ENCODE measurements around the gene FBXW9. TPM values are rescaled to one million over a fixed set of nuclear protein-coding genes. Genes with fewer than 3 reads are reported as not detected.
"Not testable (repeated sequence)": the region's sequence is repeated elsewhere in the genome, so short reads cannot be mapped to it uniquely, and the experiment has no call there.

FBXW9 gene
- polyA plus RNA-seq, 2 donors: 5.0 to 12.3 TPM

DNA sequence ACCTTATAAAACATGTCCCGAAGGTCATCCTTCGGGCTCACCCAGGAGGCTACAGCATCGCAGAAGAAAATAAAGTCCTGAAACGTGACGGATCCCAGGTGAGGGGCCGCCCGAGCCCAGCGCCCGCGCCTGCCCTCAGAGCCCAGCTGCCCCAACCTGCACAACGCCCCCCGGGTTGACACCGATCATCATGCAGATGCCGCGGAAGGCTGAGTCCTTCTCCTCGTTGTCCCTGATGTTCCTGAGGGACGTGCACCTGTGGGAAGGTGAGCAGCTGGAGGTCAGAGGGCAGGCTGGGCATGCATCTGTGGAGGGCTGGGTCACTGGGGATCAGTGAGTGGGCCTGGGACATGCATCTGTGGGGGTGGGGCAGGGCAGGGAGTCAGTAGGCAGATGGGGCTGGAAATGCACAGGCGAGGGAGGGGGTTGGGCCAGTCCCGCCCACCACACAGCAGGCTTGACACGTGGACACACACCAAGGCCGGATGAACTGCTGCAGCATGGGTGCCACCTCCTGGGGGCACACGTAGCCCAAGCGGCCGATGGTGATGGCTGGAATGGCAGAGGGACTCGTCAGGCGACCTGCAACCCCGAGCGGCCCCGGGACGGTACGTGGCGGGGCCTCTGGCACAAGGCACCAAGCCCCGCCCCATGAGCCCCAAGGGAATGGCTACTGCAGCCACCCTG lies 5.3 kb upstream of the FBXW9 start:
- Histone ChIP-seq H3K36me3 (ENCODE audit: control insufficient read depth in 2 of 2, insufficient read depth in 2 of 2, low read length in 1 of 2) (peaks cover 34 to 50% of the 10 kb centered on the region in 2 donors), H3K4me1 (ENCODE audit: control insufficient read depth in 2 of 2, insufficient read depth in 2 of 2, low read length in 1 of 2) (peaks cover 0 to 3% of the 10 kb centered on the region in 2 donors), H3K4me3 (ENCODE audit: low read depth in 1 of 2, low read length in 2 of 2) (no peak overlapping the region), H3K27ac (ENCODE audit: low read depth in 2 of 2, low read length in 1 of 2) (no peak overlapping the region), H3K27me3 (ENCODE audit: control insufficient read depth in 1 of 2, insufficient read depth in 2 of 2, low read length in 2 of 2) (no peaks in the 10 kb centered on the region), H3K9me3 (ENCODE audit: control insufficient read depth in 2 of 2, insufficient read depth in 1 of 2, low read depth in 1 of 2, low read length in 1 of 2) (no peaks in the 10 kb centered on the region)
- 88% methylated on average over 29 to 33 of the region's 33 CpGs for WGBS, 2 donors

- H3K4me3 ChIP-seq (ENCODE audit: low read depth in 1 of 2, low read length in 2 of 2): no peak overlapping the region
- H3K9me3 ChIP-seq (ENCODE audit: control insufficient read depth in 2 of 2, insufficient read depth in 1 of 2, low read depth in 1 of 2, low read length in 1 of 2): no peaks in the 10 kb centered on the region
- H3K27ac ChIP-seq (ENCODE audit: low read depth in 2 of 2, low read length in 1 of 2): no peak overlapping the region
- H3K36me3 ChIP-seq (ENCODE audit: control insufficient read depth in 2 of 2, insufficient read depth in 2 of 2, low read length in 1 of 2): peaks cover 18 to 27% of the 10 kb centered on the region in 2 donors
- 76 to 83% methylated on average over 6 of the region's 6 CpGs for WGBS, 2 donors
- H3K27me3 ChIP-seq (ENCODE audit: control insufficient read depth in 1 of 2, insufficient read depth in 2 of 2, low read length in 2 of 2): no peaks in the 10 kb centered on the region
- H3K4me1 ChIP-seq (ENCODE audit: control insufficient read depth in 2 of 2, insufficient read depth in 2 of 2, low read length in 1 of 2): peaks cover 5 to 8% of the 10 kb centered on the region in 2 donors
Measured at GRCh38 chr19:12698138-12698537, 1.7 kb upstream of the FBXW9 start.

- peaks cover 18 to 22% of the 10 kb centered on the region in 2 donors for H3K36me3 ChIP-seq (ENCODE audit: control insufficient read depth in 2 of 2, insufficient read depth in 2 of 2, low read length in 1 of 2)
Measured at GRCh38 chr19:12697425-12697824, 994 bp upstream of the FBXW9 start.

GRCh38 chr19:12695997-12696365 lies 450 bp downstream of the FBXW9 start:
- H3K27ac ChIP-seq (ENCODE audit: low read depth in 2 of 2, low read length in 1 of 2): no peak overlapping the region
- no peaks in the 10 kb centered on the region for H3K27me3 ChIP-seq (ENCODE audit: control insufficient read depth in 1 of 2, insufficient read depth in 2 of 2, low read length in 2 of 2)
- H3K36me3 ChIP-seq (ENCODE audit: control insufficient read depth in 2 of 2, insufficient read depth in 2 of 2, low read length in 1 of 2): peaks cover 7 to 9% of the 10 kb centered on the region in 2 donors
- peaks cover 5 to 8% of the 10 kb centered on the region in 2 donors for H3K4me1 ChIP-seq (ENCODE audit: control insufficient read depth in 2 of 2, insufficient read depth in 2 of 2, low read length in 1 of 2)
- peak overlapping the region; percentile 62 to 80 for H3K4me3 ChIP-seq (ENCODE audit: low read depth in 1 of 2, low read length in 2 of 2)
- H3K9me3 ChIP-seq (ENCODE audit: control insufficient read depth in 2 of 2, insufficient read depth in 1 of 2, low read depth in 1 of 2, low read length in 1 of 2): no peaks in the 10 kb centered on the region
- WGBS, 2 donors: 2 to 3% methylated on average over 33 to 36 of the region's 36 CpGs

More at GRCh38 chr19:12697425-12697824, 994 bp upstream of the FBXW9 start:
- H3K9me3 ChIP-seq (ENCODE audit: control insufficient read depth in 2 of 2, insufficient read depth in 1 of 2, low read depth in 1 of 2, low read length in 1 of 2); H3K27ac ChIP-seq (ENCODE audit: low read depth in 2 of 2, low read length in 1 of 2); H3K4me1 ChIP-seq (ENCODE audit: control insufficient read depth in 2 of 2, insufficient read depth in 2 of 2, low read length in 1 of 2); H3K27me3 ChIP-seq (ENCODE audit: control insufficient read depth in 1 of 2, insufficient read depth in 2 of 2, low read length in 2 of 2): not testable (repeated sequence)
- peak overlapping the region in 1 of 2 donors; percentile 62 for H3K4me3 ChIP-seq (ENCODE audit: low read depth in 1 of 2, low read length in 2 of 2)
- 95% methylated on average over 22 of the region's 22 CpGs for WGBS, 2 donors

DNA sequence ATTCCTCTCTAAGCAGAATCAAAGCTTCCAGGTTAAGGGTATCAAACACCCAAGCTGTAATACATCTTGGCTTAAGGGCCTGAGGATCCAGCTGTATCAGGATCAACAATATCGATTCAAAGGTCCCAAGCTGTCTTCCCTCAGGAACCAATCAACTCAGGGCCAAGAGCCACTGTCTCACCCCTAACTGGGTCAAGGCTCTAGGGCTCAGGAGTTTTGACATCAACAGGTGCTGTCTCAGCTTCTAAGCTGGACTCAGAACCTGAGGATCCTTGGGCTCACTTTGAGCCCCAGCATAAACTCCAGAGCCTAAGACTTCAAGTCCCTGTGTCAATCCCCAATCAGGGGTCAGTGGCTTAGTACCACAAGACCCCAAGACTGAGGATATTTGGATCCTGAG lies 917 bp downstream of the FBXW9 start:
- H3K27me3 ChIP-seq (ENCODE audit: control insufficient read depth in 1 of 2, insufficient read depth in 2 of 2, low read length in 2 of 2): no peaks in the 10 kb centered on the region
- H3K27ac ChIP-seq (ENCODE audit: low read depth in 2 of 2, low read length in 1 of 2): no peak overlapping the region
- peaks cover 2 to 5% of the 10 kb centered on the region in 2 donors for H3K36me3 ChIP-seq (ENCODE audit: control insufficient read depth in 2 of 2, insufficient read depth in 2 of 2, low read length in 1 of 2)
- 71 to 72% methylated on average over 1 of the region's 1 CpG for WGBS, 2 donors
- H3K4me3 ChIP-seq (ENCODE audit: low read depth in 1 of 2, low read length in 2 of 2): peak overlapping the region; percentile 62 to 80
- peaks cover 5 to 8% of the 10 kb centered on the region in 2 donors for H3K4me1 ChIP-seq (ENCODE audit: control insufficient read depth in 2 of 2, insufficient read depth in 2 of 2, low read length in 1 of 2)
- no peaks in the 10 kb centered on the region for H3K9me3 ChIP-seq (ENCODE audit: control insufficient read depth in 2 of 2, insufficient read depth in 1 of 2, low read depth in 1 of 2, low read length in 1 of 2)

GRCh38 chr19:12695096-12695495 lies 1.3 kb downstream of the FBXW9 start:
- Histone ChIP-seq H3K9me3 (ENCODE audit: control insufficient read depth in 2 of 2, insufficient read depth in 1 of 2, low read depth in 1 of 2, low read length in 1 of 2) (no peaks in the 10 kb centered on the region), H3K36me3 (ENCODE audit: control insufficient read depth in 2 of 2, insufficient read depth in 2 of 2, low read length in 1 of 2) (peaks cover 0 to 3% of the 10 kb centered on the region in 2 donors), H3K4me1 (ENCODE audit: control insufficient read depth in 2 of 2, insufficient read depth in 2 of 2, low read length in 1 of 2) (peaks cover 5 to 8% of the 10 kb centered on the region in 2 donors), H3K27ac (ENCODE audit: low read depth in 2 of 2, low read length in 1 of 2) (no peak overlapping the region), H3K4me3 (ENCODE audit: low read depth in 1 of 2, low read length in 2 of 2) (no peak overlapping the region), H3K27me3 (ENCODE audit: control insufficient read depth in 1 of 2, insufficient read depth in 2 of 2, low read length in 2 of 2) (no peaks in the 10 kb centered on the region)
- WGBS, 2 donors: 70 to 79% methylated on average over 2 of the region's 2 CpGs

GRCh38 chr19:12694641-12695040 lies 1.8 kb downstream of the FBXW9 start:
- no peaks in the 10 kb centered on the region for H3K9me3 ChIP-seq (ENCODE audit: control insufficient read depth in 2 of 2, insufficient read depth in 1 of 2, low read depth in 1 of 2, low read length in 1 of 2)
- H3K36me3 ChIP-seq (ENCODE audit: control insufficient read depth in 2 of 2, insufficient read depth in 2 of 2, low read length in 1 of 2): peaks cover 0 to 3% of the 10 kb centered on the region in 2 donors
- no peaks in the 10 kb centered on the region for H3K27me3 ChIP-seq (ENCODE audit: control insufficient read depth in 1 of 2, insufficient read depth in 2 of 2, low read length in 2 of 2)
- WGBS, 2 donors: 89 to 90% methylated on average over 16 of the region's 16 CpGs
- H3K4me3 ChIP-seq (ENCODE audit: low read depth in 1 of 2, low read length in 2 of 2): no peak overlapping the region
- no peak overlapping the region for H3K27ac ChIP-seq (ENCODE audit: low read depth in 2 of 2, low read length in 1 of 2)
- H3K4me1 ChIP-seq (ENCODE audit: control insufficient read depth in 2 of 2, insufficient read depth in 2 of 2, low read length in 1 of 2): peaks cover 5 to 8% of the 10 kb centered on the region in 2 donors

DNA sequence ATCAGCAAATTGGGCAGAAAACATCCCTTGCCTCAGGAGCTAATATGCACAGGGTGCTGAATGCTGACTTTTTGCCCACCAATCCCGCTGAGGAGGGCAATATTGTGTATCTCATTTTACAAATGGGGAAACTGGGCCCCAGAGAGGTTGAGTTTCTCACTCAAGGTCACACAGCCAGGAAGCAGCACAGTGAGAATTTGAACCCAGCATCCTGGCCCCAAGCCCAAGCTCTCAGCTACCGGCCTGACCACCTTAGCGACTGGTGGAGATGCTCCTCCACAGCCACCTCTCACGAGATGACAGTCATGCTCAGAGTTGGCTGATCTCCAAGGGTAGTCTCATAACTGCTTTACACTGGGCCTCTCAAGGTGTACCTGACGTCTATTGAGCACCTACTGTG lies 3.5 kb downstream of the FBXW9 start:
- Histone ChIP-seq H3K36me3 (ENCODE audit: control insufficient read depth in 2 of 2, insufficient read depth in 2 of 2, low read length in 1 of 2) (peaks cover 0 to 8% of the 10 kb centered on the region in 2 donors), H3K4me3 (ENCODE audit: low read depth in 1 of 2, low read length in 2 of 2) (no peak overlapping the region), H3K9me3 (ENCODE audit: control insufficient read depth in 2 of 2, insufficient read depth in 1 of 2, low read depth in 1 of 2, low read length in 1 of 2) (no peaks in the 10 kb centered on the region), H3K27ac (ENCODE audit: low read depth in 2 of 2, low read length in 1 of 2) (no peak overlapping the region), H3K4me1 (ENCODE audit: control insufficient read depth in 2 of 2, insufficient read depth in 2 of 2, low read length in 1 of 2) (peaks cover 5 to 8% of the 10 kb centered on the region in 2 donors), H3K27me3 (ENCODE audit: control insufficient read depth in 1 of 2, insufficient read depth in 2 of 2, low read length in 2 of 2) (no peaks in the 10 kb centered on the region)
- WGBS, 2 donors: 85 to 90% methylated on average over 5 of the region's 5 CpGs

DNA sequence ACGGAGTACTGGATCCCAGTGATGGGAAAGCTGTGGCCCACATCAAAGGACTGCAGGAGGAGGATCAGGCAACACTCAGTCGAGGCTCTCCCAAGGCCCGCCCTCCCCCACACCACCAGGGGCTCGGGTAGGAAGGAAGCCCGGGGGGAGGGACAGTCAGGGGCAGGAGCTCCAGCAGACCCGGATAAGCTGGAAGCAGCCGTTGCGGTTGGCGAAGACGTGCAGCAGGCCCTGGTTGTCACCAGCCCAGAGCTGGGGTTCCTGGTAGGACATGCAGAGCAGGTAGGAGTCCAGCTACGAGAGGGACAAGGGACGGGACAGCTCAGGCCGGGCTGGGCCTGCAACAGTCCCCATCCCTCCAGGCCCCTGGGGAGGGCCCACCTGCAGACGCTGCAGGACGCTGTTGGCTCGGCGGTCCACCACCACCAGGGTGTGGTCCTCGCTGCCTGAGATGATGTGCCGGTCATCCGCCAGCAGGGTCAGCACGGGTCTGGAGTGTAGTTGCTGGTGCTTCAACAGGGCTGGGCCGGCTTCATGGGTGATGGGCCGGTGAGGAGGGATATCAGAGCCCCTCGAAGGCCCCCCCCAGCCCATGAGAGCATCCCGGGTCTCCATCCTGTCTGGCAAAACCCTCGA lies 6.7 kb downstream of the FBXW9 start:
- Histone ChIP-seq H3K27ac (ENCODE audit: low read depth in 2 of 2, low read length in 1 of 2) (no peak overlapping the region), H3K4me1 (ENCODE audit: control insufficient read depth in 2 of 2, insufficient read depth in 2 of 2, low read length in 1 of 2) (no peaks in the 10 kb centered on the region), H3K36me3 (ENCODE audit: control insufficient read depth in 2 of 2, insufficient read depth in 2 of 2, low read length in 1 of 2) (peaks cover 0 to 9% of the 10 kb centered on the region in 2 donors), H3K27me3 (ENCODE audit: control insufficient read depth in 1 of 2, insufficient read depth in 2 of 2, low read length in 2 of 2) (no peaks in the 10 kb centered on the region), H3K4me3 (ENCODE audit: low read depth in 1 of 2, low read length in 2 of 2) (no peak overlapping the region), H3K9me3 (ENCODE audit: control insufficient read depth in 2 of 2, insufficient read depth in 1 of 2, low read depth in 1 of 2, low read length in 1 of 2) (no peaks in the 10 kb centered on the region)
- 79 to 80% methylated on average over 25 to 26 of the region's 26 CpGs for WGBS, 2 donors

GRCh38 chr19:12689012-12689411 lies 7.4 kb downstream of the FBXW9 start:
- no peak overlapping the region for H3K4me3 ChIP-seq (ENCODE audit: low read depth in 1 of 2, low read length in 2 of 2)
- WGBS, 2 donors: 86 to 91% methylated on average over 12 of the region's 12 CpGs
- no peaks in the 10 kb centered on the region for H3K4me1 ChIP-seq (ENCODE audit: control insufficient read depth in 2 of 2, insufficient read depth in 2 of 2, low read length in 1 of 2)
- H3K27ac ChIP-seq (ENCODE audit: low read depth in 2 of 2, low read length in 1 of 2): no peak overlapping the region
- H3K36me3 ChIP-seq (ENCODE audit: control insufficient read depth in 2 of 2, insufficient read depth in 2 of 2, low read length in 1 of 2): peaks cover 0 to 9% of the 10 kb centered on the region in 2 donors
- H3K9me3 ChIP-seq (ENCODE audit: control insufficient read depth in 2 of 2, insufficient read depth in 1 of 2, low read depth in 1 of 2, low read length in 1 of 2): no peaks in the 10 kb centered on the region
- H3K27me3 ChIP-seq (ENCODE audit: control insufficient read depth in 1 of 2, insufficient read depth in 2 of 2, low read length in 2 of 2): no peaks in the 10 kb centered on the region

All from esophagus (tissue), 2 donors.